Hepatocyte (in vitro differentiated cells): ENCODE measurements around the gene UBN1.

Source experiments
- CTCF ChIP-seq: fragments of 200-600 bp; sonication (generic); IDR thresholded peaks from 2 replicates; pipeline ENCODE4 v1.5.1; 2016; ENCODE audit warnings: antibody characterized with exemption, mild to moderate bottlenecking; ENCODE audit not compliant: poor library complexity
- EZH2 ChIP-seq: fragments of 200-600 bp; sonication (generic); IDR thresholded peaks from 2 replicates; pipeline ENCODE4 v1.6.1; 2016; ENCODE audit warnings: antibody characterized with exemption, mild to moderate bottlenecking, borderline replicate concordance
- EZH2phosphoT487 ChIP-seq: fragments of 200-600 bp; sonication (generic); IDR thresholded peaks from one replicate; pipeline ENCODE4 v1.6.1; 2018; ENCODE audit warnings: antibody characterized with exemption, mild to moderate bottlenecking, low read depth, moderate library complexity; ENCODE audit not compliant: unreplicated experiment, severe bottlenecking

GRCh38 chr16:4803898-4804762, 43.2 kb upstream of the UBN1 start:
- TF ChIP-seq EZH2 = no peak
- TF ChIP-seq CTCF = no peak
- TF ChIP-seq EZH2phosphoT487 = no peak
